PFSK-1 (cell line): ENCODE measurements around the gene OSCP1.

Experiments used
- FOXP2 ChIP-seq: optimal IDR thresholded peaks from 2 replicates; pipeline ENCODE3; 2011; ENCODE audit warnings: borderline replicate concordance, control low read depth, inconsistent platforms; ENCODE audit not compliant: insufficient read depth; ENCODE audit errors: extremely low read length, extremely low read depth
- POLR2AphosphoS5 ChIP-seq: IDR thresholded peaks from 2 replicates; pipeline ENCODE4 v1.6.1; 2012; ENCODE audit warnings: low read depth, mild to moderate bottlenecking, control low read depth, low read length, moderate library complexity
- SIN3A ChIP-seq: IDR thresholded peaks from 2 replicates; pipeline ENCODE4 v1.6.1; 2012; ENCODE audit warnings: mild to moderate bottlenecking, low read length, moderate library complexity, borderline replicate concordance; ENCODE audit not compliant: insufficient read depth
- TAF1 ChIP-seq: IDR thresholded peaks from 2 replicates; pipeline ENCODE4 v1.6.1; 2012; ENCODE audit warnings: low read length, control low read depth, borderline replicate concordance; ENCODE audit not compliant: insufficient read depth
- TF ChIP-seq, protein P1 (sequence below), 2 experiments: IDR thresholded peaks; 2 replicates each; pipeline versions ENCODE4 v1.6.1 to v1.8.0; 2011 to 2012; ENCODE audit warnings: low read depth in 2 of 2, low read length in 2 of 2, control low read depth in 1 of 2, inconsistent platforms in 1 of 2, mild to moderate bottlenecking in 1 of 2, moderate library complexity in 1 of 2; ENCODE audit not compliant: insufficient read depth in 1 of 2

Gene OSCP1

DNA sequence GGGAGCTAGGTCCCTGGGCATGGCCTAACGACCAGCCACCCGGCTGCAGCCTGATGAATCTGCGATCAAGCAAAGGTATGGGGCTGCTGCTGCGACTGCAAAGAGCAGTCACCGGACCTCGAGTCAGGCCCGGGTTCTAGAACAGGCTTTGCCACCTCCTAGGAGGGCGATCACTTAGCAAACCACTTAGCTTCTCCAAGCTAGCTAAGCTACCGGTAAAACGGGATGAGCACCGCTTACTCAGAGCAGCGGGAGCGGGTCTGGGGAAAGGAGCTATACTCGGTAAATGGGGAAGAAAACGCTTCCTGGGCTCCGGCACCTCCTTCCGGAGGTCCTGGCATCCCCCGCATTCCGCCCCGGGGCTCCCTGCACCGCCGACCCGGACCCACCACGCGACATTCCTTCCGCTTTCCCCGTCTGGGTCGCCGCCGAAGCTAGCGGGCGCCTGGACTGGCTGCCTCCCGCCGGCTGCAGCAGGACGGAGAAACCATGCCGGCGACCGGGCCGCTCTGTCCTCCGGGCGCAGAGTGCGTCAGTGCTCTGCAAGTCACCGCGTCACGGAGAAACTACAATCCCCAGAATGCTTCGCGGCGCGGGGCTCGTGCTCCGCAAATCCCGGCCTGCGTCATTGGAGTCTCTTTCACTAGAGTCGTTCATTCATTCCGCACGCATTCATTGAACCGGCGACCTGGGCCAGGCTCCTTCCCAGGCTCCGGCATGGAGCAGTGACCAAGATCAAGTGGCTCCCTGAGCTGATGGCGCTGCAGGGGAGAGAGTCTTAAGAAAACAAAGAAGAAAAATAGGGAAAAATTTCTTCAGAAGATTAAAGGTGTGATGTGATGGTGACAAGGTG is 52.6 kb downstream of the OSCP1 start, which contains the start of gene LSM10:
TSS of gene LSM10 (minus strand) at position 531 of the 853 bp plus-strand sequence. CDS start 3,779 bp downstream, outside the sequence.
- TF ChIP-seq SIN3A (peak; percentile 68; the same call in 1 of the 2 replicates), TAF1 (peak; percentile 71; the same call in 1 of the 2 replicates), POLR2AphosphoS5 (peak; percentile 90), FOXP2 (peak; percentile 37)
- TF ChIP-seq, protein P1, sequence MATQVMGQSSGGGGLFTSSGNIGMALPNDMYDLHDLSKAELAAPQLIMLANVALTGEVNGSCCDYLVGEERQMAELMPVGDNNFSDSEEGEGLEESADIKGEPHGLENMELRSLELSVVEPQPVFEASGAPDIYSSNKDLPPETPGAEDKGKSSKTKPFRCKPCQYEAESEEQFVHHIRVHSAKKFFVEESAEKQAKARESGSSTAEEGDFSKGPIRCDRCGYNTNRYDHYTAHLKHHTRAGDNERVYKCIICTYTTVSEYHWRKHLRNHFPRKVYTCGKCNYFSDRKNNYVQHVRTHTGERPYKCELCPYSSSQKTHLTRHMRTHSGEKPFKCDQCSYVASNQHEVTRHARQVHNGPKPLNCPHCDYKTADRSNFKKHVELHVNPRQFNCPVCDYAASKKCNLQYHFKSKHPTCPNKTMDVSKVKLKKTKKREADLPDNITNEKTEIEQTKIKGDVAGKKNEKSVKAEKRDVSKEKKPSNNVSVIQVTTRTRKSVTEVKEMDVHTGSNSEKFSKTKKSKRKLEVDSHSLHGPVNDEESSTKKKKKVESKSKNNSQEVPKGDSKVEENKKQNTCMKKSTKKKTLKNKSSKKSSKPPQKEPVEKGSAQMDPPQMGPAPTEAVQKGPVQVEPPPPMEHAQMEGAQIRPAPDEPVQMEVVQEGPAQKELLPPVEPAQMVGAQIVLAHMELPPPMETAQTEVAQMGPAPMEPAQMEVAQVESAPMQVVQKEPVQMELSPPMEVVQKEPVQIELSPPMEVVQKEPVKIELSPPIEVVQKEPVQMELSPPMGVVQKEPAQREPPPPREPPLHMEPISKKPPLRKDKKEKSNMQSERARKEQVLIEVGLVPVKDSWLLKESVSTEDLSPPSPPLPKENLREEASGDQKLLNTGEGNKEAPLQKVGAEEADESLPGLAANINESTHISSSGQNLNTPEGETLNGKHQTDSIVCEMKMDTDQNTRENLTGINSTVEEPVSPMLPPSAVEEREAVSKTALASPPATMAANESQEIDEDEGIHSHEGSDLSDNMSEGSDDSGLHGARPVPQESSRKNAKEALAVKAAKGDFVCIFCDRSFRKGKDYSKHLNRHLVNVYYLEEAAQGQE (IDR thresholded peaks at IDR 0.05; ENCODE audit: insufficient read depth in 1 of 2, low read depth in 2 of 2, low read length in 2 of 2): peak in 1 of 2 experiments; percentile 21; a peak in 1 of 4 replicates

DNA sequence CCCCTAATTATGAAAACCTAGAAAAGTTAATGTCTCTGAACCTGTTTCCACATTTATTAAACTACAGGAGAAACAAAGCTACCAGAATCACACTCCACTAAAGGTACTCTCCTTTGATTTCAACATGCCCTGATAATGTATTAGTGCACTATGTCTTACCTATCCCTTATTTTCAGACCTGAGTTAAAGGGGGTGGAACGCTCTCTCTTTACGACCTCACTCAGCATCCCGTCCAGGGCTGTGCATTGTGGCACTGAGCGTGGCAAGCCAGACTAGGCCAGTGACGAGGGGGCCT is 53.2 kb downstream of the OSCP1 start:
- TF ChIP-seq SIN3A (no peak), FOXP2 (no peak), TAF1 (no peak), POLR2AphosphoS5 (no peak)
- TF ChIP-seq, protein P1 (IDR thresholded peaks at IDR 0.05; ENCODE audit: insufficient read depth in 1 of 2, low read depth in 2 of 2, low read length in 2 of 2): no peak

DNA sequence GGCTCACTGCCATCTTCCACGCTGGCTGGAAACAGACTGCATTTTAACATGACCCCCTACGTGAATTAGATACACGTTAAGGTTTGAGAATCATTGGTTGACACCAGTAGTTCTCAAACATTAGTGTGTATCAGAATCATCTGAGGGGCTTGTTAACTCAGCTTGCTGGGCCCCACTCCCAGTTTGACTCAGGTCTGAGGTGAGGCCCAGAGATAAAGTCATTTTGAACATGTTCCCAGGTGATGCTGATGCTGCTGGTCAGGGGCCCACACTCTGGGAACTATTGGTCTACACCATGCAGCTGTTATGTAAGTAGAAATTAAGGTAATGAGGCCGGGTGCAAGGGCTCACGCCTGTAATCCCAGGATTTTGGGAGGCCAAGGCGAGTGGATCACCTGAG is 53.9 kb downstream of the OSCP1 start:
- TF ChIP-seq POLR2AphosphoS5: no peak
- no peak for TF ChIP-seq TAF1
- no peak for TF ChIP-seq SIN3A
- TF ChIP-seq, protein P1 (IDR thresholded peaks at IDR 0.05; ENCODE audit: insufficient read depth in 1 of 2, low read depth in 2 of 2, low read length in 2 of 2): no peak
- no peak for TF ChIP-seq FOXP2

- TF ChIP-seq, protein P1 (IDR thresholded peaks at IDR 0.05; ENCODE audit: insufficient read depth in 1 of 2, low read depth in 2 of 2, low read length in 2 of 2): no peak
- TF ChIP-seq FOXP2 (no peak), TAF1 (no peak), POLR2AphosphoS5 (no peak), SIN3A (no peak)
Measured at GRCh38 chr1:36393686-36394085, 56.6 kb downstream of the OSCP1 start.
